Germinal center (tissue), 1 donor: ENCODE measurements around the gene SLCO4C1.

Experiments
- DNase-seq: peaks from one replicate; pipeline ENCODE4 v3.0.0; 2012; ENCODE audit warnings: mixed read lengths, low spot score

SLCO4C1 gene

GRCh38 chr5:102270036-102270435 is 26.0 kb downstream of the SLCO4C1 start:
- DNase-seq = no peak

GRCh38 chr5:102262688-102263087 is 33.4 kb downstream of the SLCO4C1 start:
- no peak for DNase-seq

GRCh38 chr5:102249381-102249780 is 46.7 kb downstream of the SLCO4C1 start:
- DNase-seq = no peak

- no peak for DNase-seq
These were observed 52.9 kb downstream of the SLCO4C1 start for GRCh38 chr5:102243213-102243612.

- DNase-seq = no peak
These were observed 54.2 kb downstream of the SLCO4C1 start for GRCh38 chr5:102241809-102242421.

DNA sequence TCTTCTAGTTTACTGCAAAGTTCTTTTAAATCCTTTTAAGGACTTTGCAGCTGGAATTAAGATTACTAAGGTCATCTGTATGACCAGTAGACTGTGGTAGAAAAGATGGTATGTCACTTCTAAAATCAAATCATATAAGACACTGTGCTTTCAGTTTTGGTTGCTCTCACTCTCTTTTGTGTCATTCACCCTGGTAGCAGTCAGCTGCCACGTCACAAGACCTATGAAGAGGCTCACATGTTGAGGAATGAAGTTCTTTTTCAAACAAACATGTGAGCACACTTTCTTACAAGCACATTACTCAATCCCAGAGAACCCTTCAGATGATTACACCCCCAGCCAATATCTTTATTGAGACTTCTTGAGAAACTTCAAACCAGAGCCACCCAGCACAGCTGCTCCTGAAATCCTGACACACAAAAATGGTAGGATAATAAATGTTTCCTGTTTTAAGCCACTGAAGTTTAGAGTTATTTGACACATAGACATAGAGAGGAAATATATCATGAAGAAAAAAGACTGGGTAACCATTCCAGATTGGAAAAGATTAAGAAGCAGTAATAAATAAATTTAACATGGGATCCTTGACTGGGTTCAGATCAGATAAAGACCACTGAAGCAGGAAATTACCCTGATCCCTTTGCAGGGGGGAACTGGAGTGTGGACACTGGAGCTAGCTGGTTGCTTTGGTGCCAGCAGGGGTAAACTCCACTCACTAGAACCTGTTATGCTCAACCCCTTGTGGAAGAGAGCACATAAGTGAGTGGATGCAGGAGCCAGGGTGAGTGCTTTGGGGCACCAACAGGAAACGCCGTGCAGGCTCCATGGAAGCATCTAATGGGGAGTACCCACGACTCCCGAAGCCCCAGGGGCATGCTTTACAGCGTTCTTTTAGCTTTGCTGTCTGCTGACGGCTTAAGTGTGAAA is 64.1 kb downstream of the SLCO4C1 start:
- DNase-seq = no peak

GRCh38 chr5:102229685-102230084 is 66.4 kb downstream of the SLCO4C1 start:
- DNase-seq = no peak

DNA sequence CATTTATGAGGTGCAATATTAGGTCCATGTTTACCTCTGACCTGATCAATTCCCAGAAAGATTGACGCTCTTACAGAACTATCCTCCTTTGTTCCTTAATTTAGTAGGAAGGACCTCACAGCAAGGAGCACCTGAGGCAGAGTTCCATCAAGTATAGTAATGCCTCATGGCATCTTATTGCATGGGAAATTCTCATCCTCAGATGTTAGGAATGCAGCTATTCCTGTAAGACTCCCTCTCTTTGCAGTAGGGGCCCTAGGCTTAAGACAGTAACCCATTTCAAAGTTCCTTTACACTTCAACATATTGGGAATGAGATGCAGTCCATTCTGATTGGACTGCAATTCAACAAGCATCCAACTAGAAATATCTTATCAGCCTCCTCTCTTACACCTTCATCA is 69.8 kb downstream of the SLCO4C1 start:
- no peak for DNase-seq

- peak; percentile 2 for DNase-seq
These were observed 72.3 kb downstream of the SLCO4C1 start for GRCh38 chr5:102223542-102224477.

- no peak for DNase-seq
These were observed 73.3 kb downstream of the SLCO4C1 start for GRCh38 chr5:102222772-102223171.

DNA sequence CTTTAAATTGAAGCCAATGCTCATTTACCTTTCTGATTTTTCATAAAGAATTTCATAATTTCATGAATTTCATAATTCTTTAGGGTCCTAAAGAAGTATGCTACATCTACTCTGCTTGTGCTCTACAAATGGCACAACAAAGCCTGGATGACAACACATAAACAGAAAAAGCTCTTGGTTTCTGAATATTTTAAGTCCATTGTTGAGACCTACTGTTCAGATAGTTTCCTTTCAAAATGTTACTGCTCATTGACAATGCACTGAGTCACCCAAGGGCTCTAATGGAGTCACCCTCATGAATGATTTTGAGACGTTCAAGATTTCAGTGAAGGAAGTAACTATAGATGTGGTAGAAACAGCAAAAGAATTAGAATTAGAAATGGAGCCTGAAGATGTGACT is 74.1 kb downstream of the SLCO4C1 start:
- no peak for DNase-seq

- DNase-seq = no peak
These were observed 77.9 kb downstream of the SLCO4C1 start for GRCh38 chr5:102218159-102218558.

GRCh38 chr5:102216678-102217077 is 79.4 kb downstream of the SLCO4C1 start:
- DNase-seq = no peak

DNA sequence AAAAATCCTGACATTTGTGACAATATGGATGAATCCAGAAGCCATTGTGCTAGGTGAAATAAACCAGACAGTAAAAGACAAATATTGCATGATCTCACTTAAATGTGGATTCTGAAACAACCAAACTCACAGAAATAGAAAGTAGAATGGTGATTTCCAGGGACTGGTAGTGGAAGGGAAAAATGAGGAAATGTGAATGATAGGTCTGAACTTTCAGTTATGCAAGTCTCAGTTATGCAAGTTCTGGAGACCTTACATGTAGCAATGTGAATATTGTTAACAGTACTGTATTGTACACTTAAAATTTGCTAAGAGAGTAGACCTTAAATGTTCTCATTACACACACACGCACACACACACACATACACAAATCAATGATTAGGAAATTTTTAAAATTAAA is 84.9 kb downstream of the SLCO4C1 start:
- DNase-seq = no peak

GRCh38 chr5:102200861-102201260 is 95.2 kb downstream of the SLCO4C1 start:
- DNase-seq = no peak

DNA sequence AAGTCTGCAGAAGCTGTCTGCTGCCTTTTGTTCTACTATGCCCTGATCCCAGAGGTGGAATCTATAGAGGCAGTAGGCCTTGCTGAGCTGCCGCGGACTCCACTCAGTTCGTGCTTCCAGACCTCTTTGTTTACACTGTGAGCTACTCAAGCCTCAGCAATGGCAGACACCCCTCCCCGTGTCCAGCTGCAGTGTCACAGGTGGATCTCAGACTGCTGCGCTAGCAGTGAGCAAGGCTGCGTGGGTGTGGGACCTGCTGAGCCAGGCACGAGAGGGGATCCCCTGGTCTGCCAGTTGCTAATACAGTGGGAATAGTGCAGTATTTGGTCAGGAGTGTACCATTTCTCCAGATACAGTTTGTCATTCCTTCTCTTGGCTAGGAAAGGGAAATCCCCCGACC is 99.6 kb downstream of the SLCO4C1 start:
- no peak for DNase-seq
